ENCODE data around the gene HIPK2. TPM values are rescaled to one million over a fixed set of nuclear protein-coding genes. Genes with fewer than 3 reads are reported as not detected.

The HIPK2 gene
- total and polyA plus RNA-seq, 10 of the 15 experiments (the other 5 are each of a cell fraction or from before 2014, with no cell fraction given), result 1.7 to 39.0 (median 9.4) TPM

DNA sequence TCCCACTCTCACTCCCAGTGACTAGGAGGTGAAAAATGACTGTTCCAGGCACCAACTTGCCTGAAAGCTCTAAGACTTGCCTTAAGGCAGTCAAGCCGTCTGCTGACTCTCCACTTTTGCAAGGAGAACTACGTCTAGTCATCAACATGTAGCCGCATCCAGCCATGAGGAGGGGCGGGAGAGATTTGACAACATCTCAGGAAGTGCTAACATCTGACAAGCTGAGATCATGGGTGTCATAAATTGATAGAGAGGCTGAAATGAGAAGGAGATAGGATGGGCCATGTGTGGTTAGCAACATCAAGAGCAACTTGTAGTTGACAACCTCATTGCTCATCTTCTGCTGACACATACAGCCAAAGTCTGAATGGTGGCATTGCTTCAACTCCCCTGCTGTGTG lies 42.3 kb upstream of the HIPK2 start:
- CTCF ChIA-PET, result no interaction called here
- Histone ChIP-seq H3K27me3 (replicated peaks in 1 of 2; ENCODE audit: control insufficient read depth in 2 of 2, insufficient read depth in 2 of 2, low read length in 1 of 2) (no peaks in the 10 kb centered on the region; a peak in 1 of 4 replicates), H4K20me1 (ENCODE audit: control insufficient read depth, insufficient read depth) (no peaks in the 10 kb centered on the region), H2AFZ (ENCODE audit: control insufficient read depth, low read depth, low read length) (no peak overlapping the region), H3K4me2 (ENCODE audit: control insufficient read depth, insufficient read depth) (no peak overlapping the region), H3K36me3 (ENCODE audit: control insufficient read depth in 2 of 2, insufficient read depth in 2 of 2, low read length in 1 of 2) (no peaks in the 10 kb centered on the region), H3K4me3 (no peak overlapping the region), H3K27ac (ENCODE audit: control insufficient read depth, insufficient read depth) (no peak overlapping the region), H3K9me3 (replicated peaks; ENCODE audit: control insufficient read depth, insufficient read depth, low read length) (no peaks in the 10 kb centered on the region; the same call in 1 of the 3 replicates), H3K9ac (ENCODE audit: control insufficient read depth, insufficient read depth, low read length) (no peak overlapping the region), H3K79me2 (ENCODE audit: control insufficient read depth, insufficient read depth, low read length) (no peaks in the 10 kb centered on the region), H3K4me1 (ENCODE audit: control insufficient read depth, insufficient read depth, low read length) (no peaks in the 10 kb centered on the region)
- in situ Hi-C loops (cut with MboI) (no loop called here), intact Hi-C loops (cut with micrococcal nuclease; ENCODE audit: unreplicated experiment) (no loop called here)
- 84% methylated on average over 4 of the region's 4 CpGs for WGBS (ENCODE audit: insufficient coverage, insufficient replicate concordance, low lambda C conversion rate, missing lambda C conversion rate)
- POLR2A ChIA-PET, result no interaction called here
- SMC1A ChIA-PET (ENCODE audit: uncharacterized antibody, unreplicated experiment), result interaction anchor here (2.0 kb wide), 1 partner anchor 11 kb away, joined by 10 read pairs; no protein-coding TSS in a partner anchor
- DNase-seq (ENCODE audit: low read depth, low spot score), result no peak
- no peak for FAIRE-seq
- RAD21 ChIA-PET (ENCODE audit: unreplicated experiment), result interaction anchor here (1.1 kb wide), 1 partner anchor 218 kb away, joined by 5 read pairs; no protein-coding TSS in a partner anchor
- no peak for ATAC-seq
- BruUV-seq (replicated peaks), result no TSS peak
- no peak for TF ChIP-seq NBN (IDR thresholded peaks at IDR 0.05)
- TF ChIP-seq IKZF2 (IDR thresholded peaks at IDR 0.05), result no peak
- TF ChIP-seq RAD51 (IDR thresholded peaks at IDR 0.05), result no peak
- no peak for TF ChIP-seq MTA2 (IDR thresholded peaks at IDR 0.05; ENCODE audit: low read depth)
- TF ChIP-seq, protein P1, sequence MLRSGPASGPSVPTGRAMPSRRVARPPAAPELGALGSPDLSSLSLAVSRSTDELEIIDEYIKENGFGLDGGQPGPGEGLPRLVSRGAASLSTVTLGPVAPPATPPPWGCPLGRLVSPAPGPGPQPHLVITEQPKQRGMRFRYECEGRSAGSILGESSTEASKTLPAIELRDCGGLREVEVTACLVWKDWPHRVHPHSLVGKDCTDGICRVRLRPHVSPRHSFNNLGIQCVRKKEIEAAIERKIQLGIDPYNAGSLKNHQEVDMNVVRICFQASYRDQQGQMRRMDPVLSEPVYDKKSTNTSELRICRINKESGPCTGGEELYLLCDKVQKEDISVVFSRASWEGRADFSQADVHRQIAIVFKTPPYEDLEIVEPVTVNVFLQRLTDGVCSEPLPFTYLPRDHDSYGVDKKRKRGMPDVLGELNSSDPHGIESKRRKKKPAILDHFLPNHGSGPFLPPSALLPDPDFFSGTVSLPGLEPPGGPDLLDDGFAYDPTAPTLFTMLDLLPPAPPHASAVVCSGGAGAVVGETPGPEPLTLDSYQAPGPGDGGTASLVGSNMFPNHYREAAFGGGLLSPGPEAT (IDR thresholded peaks at IDR 0.05; ENCODE audit: low read depth), result no peak
- TF ChIP-seq, protein P2, sequence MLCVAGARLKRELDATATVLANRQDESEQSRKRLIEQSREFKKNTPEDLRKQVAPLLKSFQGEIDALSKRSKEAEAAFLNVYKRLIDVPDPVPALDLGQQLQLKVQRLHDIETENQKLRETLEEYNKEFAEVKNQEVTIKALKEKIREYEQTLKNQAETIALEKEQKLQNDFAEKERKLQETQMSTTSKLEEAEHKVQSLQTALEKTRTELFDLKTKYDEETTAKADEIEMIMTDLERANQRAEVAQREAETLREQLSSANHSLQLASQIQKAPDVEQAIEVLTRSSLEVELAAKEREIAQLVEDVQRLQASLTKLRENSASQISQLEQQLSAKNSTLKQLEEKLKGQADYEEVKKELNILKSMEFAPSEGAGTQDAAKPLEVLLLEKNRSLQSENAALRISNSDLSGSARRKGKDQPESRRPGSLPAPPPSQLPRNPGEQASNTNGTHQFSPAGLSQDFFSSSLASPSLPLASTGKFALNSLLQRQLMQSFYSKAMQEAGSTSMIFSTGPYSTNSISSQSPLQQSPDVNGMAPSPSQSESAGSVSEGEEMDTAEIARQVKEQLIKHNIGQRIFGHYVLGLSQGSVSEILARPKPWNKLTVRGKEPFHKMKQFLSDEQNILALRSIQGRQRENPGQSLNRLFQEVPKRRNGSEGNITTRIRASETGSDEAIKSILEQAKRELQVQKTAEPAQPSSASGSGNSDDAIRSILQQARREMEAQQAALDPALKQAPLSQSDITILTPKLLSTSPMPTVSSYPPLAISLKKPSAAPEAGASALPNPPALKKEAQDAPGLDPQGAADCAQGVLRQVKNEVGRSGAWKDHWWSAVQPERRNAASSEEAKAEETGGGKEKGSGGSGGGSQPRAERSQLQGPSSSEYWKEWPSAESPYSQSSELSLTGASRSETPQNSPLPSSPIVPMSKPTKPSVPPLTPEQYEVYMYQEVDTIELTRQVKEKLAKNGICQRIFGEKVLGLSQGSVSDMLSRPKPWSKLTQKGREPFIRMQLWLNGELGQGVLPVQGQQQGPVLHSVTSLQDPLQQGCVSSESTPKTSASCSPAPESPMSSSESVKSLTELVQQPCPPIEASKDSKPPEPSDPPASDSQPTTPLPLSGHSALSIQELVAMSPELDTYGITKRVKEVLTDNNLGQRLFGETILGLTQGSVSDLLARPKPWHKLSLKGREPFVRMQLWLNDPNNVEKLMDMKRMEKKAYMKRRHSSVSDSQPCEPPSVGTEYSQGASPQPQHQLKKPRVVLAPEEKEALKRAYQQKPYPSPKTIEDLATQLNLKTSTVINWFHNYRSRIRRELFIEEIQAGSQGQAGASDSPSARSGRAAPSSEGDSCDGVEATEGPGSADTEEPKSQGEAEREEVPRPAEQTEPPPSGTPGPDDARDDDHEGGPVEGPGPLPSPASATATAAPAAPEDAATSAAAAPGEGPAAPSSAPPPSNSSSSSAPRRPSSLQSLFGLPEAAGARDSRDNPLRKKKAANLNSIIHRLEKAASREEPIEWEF (IDR thresholded peaks at IDR 0.05; ENCODE audit: insufficient replicate concordance, low read depth, low read length), result no peak
- TF ChIP-seq JUNB (IDR thresholded peaks at IDR 0.05), result no peak
- no peak for TF ChIP-seq CREB1 (IDR thresholded peaks at IDR 0.05; ENCODE audit: low read depth)
- TF ChIP-seq CHD4 (IDR thresholded peaks at IDR 0.05), result no peak
- TF ChIP-seq, protein P3, sequence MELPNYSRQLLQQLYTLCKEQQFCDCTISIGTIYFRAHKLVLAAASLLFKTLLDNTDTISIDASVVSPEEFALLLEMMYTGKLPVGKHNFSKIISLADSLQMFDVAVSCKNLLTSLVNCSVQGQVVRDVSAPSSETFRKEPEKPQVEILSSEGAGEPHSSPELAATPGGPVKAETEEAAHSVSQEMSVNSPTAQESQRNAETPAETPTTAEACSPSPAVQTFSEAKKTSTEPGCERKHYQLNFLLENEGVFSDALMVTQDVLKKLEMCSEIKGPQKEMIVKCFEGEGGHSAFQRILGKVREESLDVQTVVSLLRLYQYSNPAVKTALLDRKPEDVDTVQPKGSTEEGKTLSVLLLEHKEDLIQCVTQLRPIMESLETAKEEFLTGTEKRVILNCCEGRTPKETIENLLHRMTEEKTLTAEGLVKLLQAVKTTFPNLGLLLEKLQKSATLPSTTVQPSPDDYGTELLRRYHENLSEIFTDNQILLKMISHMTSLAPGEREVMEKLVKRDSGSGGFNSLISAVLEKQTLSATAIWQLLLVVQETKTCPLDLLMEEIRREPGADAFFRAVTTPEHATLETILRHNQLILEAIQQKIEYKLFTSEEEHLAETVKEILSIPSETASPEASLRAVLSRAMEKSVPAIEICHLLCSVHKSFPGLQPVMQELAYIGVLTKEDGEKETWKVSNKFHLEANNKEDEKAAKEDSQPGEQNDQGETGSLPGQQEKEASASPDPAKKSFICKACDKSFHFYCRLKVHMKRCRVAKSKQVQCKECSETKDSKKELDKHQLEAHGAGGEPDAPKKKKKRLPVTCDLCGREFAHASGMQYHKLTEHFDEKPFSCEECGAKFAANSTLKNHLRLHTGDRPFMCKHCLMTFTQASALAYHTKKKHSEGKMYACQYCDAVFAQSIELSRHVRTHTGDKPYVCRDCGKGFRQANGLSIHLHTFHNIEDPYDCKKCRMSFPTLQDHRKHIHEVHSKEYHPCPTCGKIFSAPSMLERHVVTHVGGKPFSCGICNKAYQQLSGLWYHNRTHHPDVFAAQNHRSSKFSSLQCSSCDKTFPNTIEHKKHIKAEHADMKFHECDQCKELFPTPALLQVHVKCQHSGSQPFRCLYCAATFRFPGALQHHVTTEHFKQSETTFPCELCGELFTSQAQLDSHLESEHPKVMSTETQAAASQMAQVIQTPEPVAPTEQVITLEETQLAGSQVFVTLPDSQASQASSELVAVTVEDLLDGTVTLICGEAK (IDR thresholded peaks at IDR 0.05; ENCODE audit: borderline replicate concordance), result no peak

Measured in GM12878 (cell line).